SK-N-SH (cell line): ENCODE results near the gene TIMD4.

Source experiments
- CHD2 ChIP-seq: fragments of 150-350 bp; IDR thresholded peaks from 2 replicates; pipeline ENCODE4 v1.6.1; 2018; ENCODE audit warnings: low read length; ENCODE audit not compliant: partially characterized antibody
- FOSL2 ChIP-seq: IDR thresholded peaks from 2 replicates; pipeline ENCODE4 v1.4.0; 2012; ENCODE audit warnings: low read depth, mild to moderate bottlenecking, moderate library complexity, borderline replicate concordance
- NFIC ChIP-seq: IDR thresholded peaks from 2 replicates; pipeline ENCODE4 v1.4.0; 2012; ENCODE audit warnings: borderline replicate concordance
- POLR2AphosphoS5 ChIP-seq: IDR thresholded peaks from 2 replicates; pipeline ENCODE4 v1.6.1; 2012; ENCODE audit warnings: low read depth, low read length
- SIN3A ChIP-seq: IDR thresholded peaks from 2 replicates; pipeline ENCODE4 v1.6.1; 2012; ENCODE audit warnings: low read depth, mild to moderate bottlenecking, low read length, moderate library complexity, borderline replicate concordance
- YY1 ChIP-seq: IDR thresholded peaks from 2 replicates; pipeline ENCODE4 v1.4.0; 2012; ENCODE audit warnings: low read depth, mild to moderate bottlenecking
- TF ChIP-seq, protein P1 (sequence below): fragments of 200-600 bp; sonication (generic); IDR thresholded peaks from 2 replicates; pipeline ENCODE4 v1.6.1; 2017; ENCODE audit warnings: antibody characterized with exemption, mild to moderate bottlenecking, moderate library complexity

DNA sequence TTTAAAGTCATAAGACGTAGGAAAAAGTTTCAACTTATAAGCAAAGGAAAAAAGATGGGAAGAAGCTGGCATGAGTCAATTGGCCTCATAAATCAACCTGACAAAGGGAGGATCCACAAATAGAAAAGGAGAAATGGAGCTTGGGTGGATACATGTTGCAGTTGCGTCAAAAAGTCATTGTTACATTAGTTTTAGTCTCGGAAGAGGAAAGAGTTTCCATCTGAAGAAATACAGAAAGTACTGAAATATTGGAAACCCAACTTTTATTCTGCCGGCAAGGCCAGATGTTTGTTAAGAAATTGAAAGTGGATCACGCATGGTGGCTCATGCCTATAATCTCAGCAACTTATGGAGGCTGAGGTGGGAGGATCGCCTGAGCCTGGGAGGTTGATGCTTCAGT lies 11.3 kb upstream of the TIMD4 start:
- TF ChIP-seq, protein P1, sequence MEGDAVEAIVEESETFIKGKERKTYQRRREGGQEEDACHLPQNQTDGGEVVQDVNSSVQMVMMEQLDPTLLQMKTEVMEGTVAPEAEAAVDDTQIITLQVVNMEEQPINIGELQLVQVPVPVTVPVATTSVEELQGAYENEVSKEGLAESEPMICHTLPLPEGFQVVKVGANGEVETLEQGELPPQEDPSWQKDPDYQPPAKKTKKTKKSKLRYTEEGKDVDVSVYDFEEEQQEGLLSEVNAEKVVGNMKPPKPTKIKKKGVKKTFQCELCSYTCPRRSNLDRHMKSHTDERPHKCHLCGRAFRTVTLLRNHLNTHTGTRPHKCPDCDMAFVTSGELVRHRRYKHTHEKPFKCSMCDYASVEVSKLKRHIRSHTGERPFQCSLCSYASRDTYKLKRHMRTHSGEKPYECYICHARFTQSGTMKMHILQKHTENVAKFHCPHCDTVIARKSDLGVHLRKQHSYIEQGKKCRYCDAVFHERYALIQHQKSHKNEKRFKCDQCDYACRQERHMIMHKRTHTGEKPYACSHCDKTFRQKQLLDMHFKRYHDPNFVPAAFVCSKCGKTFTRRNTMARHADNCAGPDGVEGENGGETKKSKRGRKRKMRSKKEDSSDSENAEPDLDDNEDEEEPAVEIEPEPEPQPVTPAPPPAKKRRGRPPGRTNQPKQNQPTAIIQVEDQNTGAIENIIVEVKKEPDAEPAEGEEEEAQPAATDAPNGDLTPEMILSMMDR = no peak
- TF ChIP-seq POLR2AphosphoS5 (no peak), NFIC (no peak), CHD2 (no peak), SIN3A (no peak), YY1 (no peak), FOSL2 (no peak)
